Panc1 (cell line): Measurements from ENCODE around the gene CHID1.

Source experiments
- POLR2AphosphoS5 ChIP-seq: IDR thresholded peaks from 2 replicates; pipeline ENCODE4 v1.6.1; 2012; ENCODE audit warnings: mild to moderate bottlenecking, low read depth, low read length, moderate library complexity
- SIN3A ChIP-seq: IDR thresholded peaks from 2 replicates; pipeline ENCODE4 v1.6.1; 2012; ENCODE audit warnings: low read depth, mild to moderate bottlenecking, low read length, moderate library complexity, borderline replicate concordance; ENCODE audit not compliant: insufficient read depth
- TCF7L2 ChIP-seq: IDR thresholded peaks from 2 replicates; pipeline ENCODE4 v1.6.1; 2011; ENCODE audit warnings: mild to moderate bottlenecking, low read depth, low read length, inconsistent platforms
- TF ChIP-seq, protein P1 (sequence below): fragments of 450-650 bp; IDR thresholded peaks from 2 replicates; pipeline ENCODE4 v1.5.1; 2017; ENCODE audit warnings: mild to moderate bottlenecking
- TF ChIP-seq, protein P2 (sequence below), 2 experiments: IDR thresholded peaks; 2 replicates each; pipeline ENCODE4 v1.6.1; 2011 to 2012; ENCODE audit warnings: low read depth in 2 of 2, control low read depth in 1 of 2, low read length in 1 of 2, mild to moderate bottlenecking in 1 of 2, moderate library complexity in 1 of 2; ENCODE audit not compliant: insufficient read depth in 1 of 2

- TF ChIP-seq, protein P1, sequence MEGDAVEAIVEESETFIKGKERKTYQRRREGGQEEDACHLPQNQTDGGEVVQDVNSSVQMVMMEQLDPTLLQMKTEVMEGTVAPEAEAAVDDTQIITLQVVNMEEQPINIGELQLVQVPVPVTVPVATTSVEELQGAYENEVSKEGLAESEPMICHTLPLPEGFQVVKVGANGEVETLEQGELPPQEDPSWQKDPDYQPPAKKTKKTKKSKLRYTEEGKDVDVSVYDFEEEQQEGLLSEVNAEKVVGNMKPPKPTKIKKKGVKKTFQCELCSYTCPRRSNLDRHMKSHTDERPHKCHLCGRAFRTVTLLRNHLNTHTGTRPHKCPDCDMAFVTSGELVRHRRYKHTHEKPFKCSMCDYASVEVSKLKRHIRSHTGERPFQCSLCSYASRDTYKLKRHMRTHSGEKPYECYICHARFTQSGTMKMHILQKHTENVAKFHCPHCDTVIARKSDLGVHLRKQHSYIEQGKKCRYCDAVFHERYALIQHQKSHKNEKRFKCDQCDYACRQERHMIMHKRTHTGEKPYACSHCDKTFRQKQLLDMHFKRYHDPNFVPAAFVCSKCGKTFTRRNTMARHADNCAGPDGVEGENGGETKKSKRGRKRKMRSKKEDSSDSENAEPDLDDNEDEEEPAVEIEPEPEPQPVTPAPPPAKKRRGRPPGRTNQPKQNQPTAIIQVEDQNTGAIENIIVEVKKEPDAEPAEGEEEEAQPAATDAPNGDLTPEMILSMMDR: no peak
- TF ChIP-seq, protein P2, sequence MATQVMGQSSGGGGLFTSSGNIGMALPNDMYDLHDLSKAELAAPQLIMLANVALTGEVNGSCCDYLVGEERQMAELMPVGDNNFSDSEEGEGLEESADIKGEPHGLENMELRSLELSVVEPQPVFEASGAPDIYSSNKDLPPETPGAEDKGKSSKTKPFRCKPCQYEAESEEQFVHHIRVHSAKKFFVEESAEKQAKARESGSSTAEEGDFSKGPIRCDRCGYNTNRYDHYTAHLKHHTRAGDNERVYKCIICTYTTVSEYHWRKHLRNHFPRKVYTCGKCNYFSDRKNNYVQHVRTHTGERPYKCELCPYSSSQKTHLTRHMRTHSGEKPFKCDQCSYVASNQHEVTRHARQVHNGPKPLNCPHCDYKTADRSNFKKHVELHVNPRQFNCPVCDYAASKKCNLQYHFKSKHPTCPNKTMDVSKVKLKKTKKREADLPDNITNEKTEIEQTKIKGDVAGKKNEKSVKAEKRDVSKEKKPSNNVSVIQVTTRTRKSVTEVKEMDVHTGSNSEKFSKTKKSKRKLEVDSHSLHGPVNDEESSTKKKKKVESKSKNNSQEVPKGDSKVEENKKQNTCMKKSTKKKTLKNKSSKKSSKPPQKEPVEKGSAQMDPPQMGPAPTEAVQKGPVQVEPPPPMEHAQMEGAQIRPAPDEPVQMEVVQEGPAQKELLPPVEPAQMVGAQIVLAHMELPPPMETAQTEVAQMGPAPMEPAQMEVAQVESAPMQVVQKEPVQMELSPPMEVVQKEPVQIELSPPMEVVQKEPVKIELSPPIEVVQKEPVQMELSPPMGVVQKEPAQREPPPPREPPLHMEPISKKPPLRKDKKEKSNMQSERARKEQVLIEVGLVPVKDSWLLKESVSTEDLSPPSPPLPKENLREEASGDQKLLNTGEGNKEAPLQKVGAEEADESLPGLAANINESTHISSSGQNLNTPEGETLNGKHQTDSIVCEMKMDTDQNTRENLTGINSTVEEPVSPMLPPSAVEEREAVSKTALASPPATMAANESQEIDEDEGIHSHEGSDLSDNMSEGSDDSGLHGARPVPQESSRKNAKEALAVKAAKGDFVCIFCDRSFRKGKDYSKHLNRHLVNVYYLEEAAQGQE (IDR thresholded peaks at IDR 0.05; ENCODE audit: insufficient read depth in 1 of 2, low read depth in 2 of 2, low read length in 1 of 2): no peak
- TF ChIP-seq TCF7L2: no peak
- no peak for TF ChIP-seq POLR2AphosphoS5
- TF ChIP-seq SIN3A: no peak
Observed at GRCh38 chr11:858762-859339, 51.8 kb downstream of the CHID1 start.
